Ascending aorta (tissue), 2 donors: ENCODE measurements around the gene PACRG. TPM values are rescaled to one million over a fixed set of nuclear protein-coding genes. Genes with fewer than 3 reads are reported as not detected.

Source experiments
- DNase-seq, 2 donors: peaks; one replicate each; pipeline ENCODE4 v3.0.0-alpha.2; 2019; ENCODE audit warnings: low spot score in 2 of 2
- H3K27ac ChIP-seq, 2 donors: fragments of 200-600 bp; sonication (generic); one replicate each; pipeline ENCODE4 v1.5.1; 2016 to 2017; ENCODE audit warnings: mild to moderate bottlenecking in 1 of 2
- H3K27me3 ChIP-seq: fragments of 200-600 bp; sonication (generic); one replicate; pipeline ENCODE4 v1.5.1; 2017
- H3K36me3 ChIP-seq, 2 donors: fragments of 200-600 bp; sonication (generic); one replicate each; pipeline ENCODE4 v1.5.1; 2016
- H3K4me1 ChIP-seq, 2 donors: fragments of 200-600 bp; sonication (generic); one replicate each; pipeline ENCODE4 v1.5.1; 2016 to 2017; ENCODE audit warnings: mild to moderate bottlenecking in 1 of 2
- H3K4me3 ChIP-seq, 2 donors: fragments of 200-600 bp; sonication (generic); one replicate each; pipeline ENCODE4 v1.5.1; 2016 to 2017; ENCODE audit warnings: mild to moderate bottlenecking in 1 of 2
- H3K9me3 ChIP-seq, 2 donors: fragments of 200-600 bp; sonication (generic); one replicate each; pipeline ENCODE4 v1.5.1; 2016
- CTCF ChIP-seq, 3 experiments: fragments of 200-600 bp in 2 of 3; fragments of 450-650 bp in 1 of 3; sonication (generic) in 2 of 3; IDR thresholded peaks; one replicate each; pipeline ENCODE4 v1.5.1; 2016 to 2019; ENCODE audit warnings: antibody characterized with exemption in 3 of 3, mild to moderate bottlenecking in 1 of 3, moderate library complexity in 1 of 3
- intact Hi-C: fragments of 100-400 bp; cut with DNase I; formaldehyde crosslinking; loops from one replicate; pipeline ENCODE4 v1.15.1; 2023
- total RNA-seq: library from RNA; depleted of rRNA; stranded (reverse); fragments of >200 nt; gene quantifications from one replicate; pipeline ENCODE4 v1.1.0, GENCODE V29; 2016

The PACRG gene
- total RNA-seq, 1 donor from 2014 or later = not detected

GRCh38 chr6:163232649-163233048, 504.9 kb downstream of the PACRG start:
- TF ChIP-seq CTCF (IDR thresholded peaks at IDR 0.05) = no peak
- Histone ChIP-seq H3K36me3 (no peaks in the 10 kb centered on the region), H3K4me1 (no peaks in the 10 kb centered on the region), H3K27ac (no peak overlapping the region), H3K9me3 (no peaks in the 10 kb centered on the region), H3K27me3 (no peaks in the 10 kb centered on the region), H3K4me3 (no peak overlapping the region)
- intact Hi-C loops = no loop called here
- DNase-seq = no peak

- DNase-seq = no peak
- Histone ChIP-seq H3K4me3 (no peak overlapping the region), H3K27me3 (no peaks in the 10 kb centered on the region), H3K9me3 (no peaks in the 10 kb centered on the region), H3K27ac (no peak overlapping the region), H3K4me1 (no peaks in the 10 kb centered on the region), H3K36me3 (no peaks in the 10 kb centered on the region)
- intact Hi-C loops = no loop called here
- TF ChIP-seq CTCF (IDR thresholded peaks at IDR 0.05) = no peak
Measured at GRCh38 chr6:163237110-163237509, 509.3 kb downstream of the PACRG start.

GRCh38 chr6:163239572-163240340, 512.0 kb downstream of the PACRG start:
- H3K9me3 ChIP-seq = no peaks in the 10 kb centered on the region
- no peaks in the 10 kb centered on the region for H3K4me1 ChIP-seq
- intact Hi-C loops = no loop called here
- no peak for DNase-seq
- no peak overlapping the region for H3K4me3 ChIP-seq
- no peaks in the 10 kb centered on the region for H3K27me3 ChIP-seq
- H3K27ac ChIP-seq = no peak overlapping the region
- TF ChIP-seq CTCF (IDR thresholded peaks at IDR 0.05) = no peak
- no peaks in the 10 kb centered on the region for H3K36me3 ChIP-seq

GRCh38 chr6:163240556-163240955, 512.8 kb downstream of the PACRG start:
- TF ChIP-seq CTCF (IDR thresholded peaks at IDR 0.05) = no peak
- H3K27ac ChIP-seq = no peak overlapping the region
- H3K9me3 ChIP-seq = no peaks in the 10 kb centered on the region
- H3K4me1 ChIP-seq = no peaks in the 10 kb centered on the region
- no peak overlapping the region for H3K4me3 ChIP-seq
- no peaks in the 10 kb centered on the region for H3K27me3 ChIP-seq
- intact Hi-C loops = no loop called here
- no peak for DNase-seq
- no peaks in the 10 kb centered on the region for H3K36me3 ChIP-seq

GRCh38 chr6:163241683-163242082, 513.9 kb downstream of the PACRG start:
- no peaks in the 10 kb centered on the region for H3K27me3 ChIP-seq
- no peak overlapping the region for H3K27ac ChIP-seq
- H3K4me1 ChIP-seq = no peaks in the 10 kb centered on the region
- DNase-seq = no peak
- H3K4me3 ChIP-seq = no peak overlapping the region
- no peaks in the 10 kb centered on the region for H3K36me3 ChIP-seq
- H3K9me3 ChIP-seq = no peaks in the 10 kb centered on the region
- TF ChIP-seq CTCF (IDR thresholded peaks at IDR 0.05) = no peak
- intact Hi-C loops = no loop called here
